Stimulated activated naive CD8-positive, alpha-beta T cell treated with anti-CD3 and anti-CD28 coated beads, Interleukin-15, Interleukin-2, amounts not matched to agents 100 ng/mL and 50 ng/mL, for 24 hours (primary cell): ENCODE measurements around the gene RPLP2.

Source experiments
- H3K27ac Mint-ChIP-seq: one replicate; pipeline ENCODE4 v1.8.0; 2021; ENCODE audit warnings: mild to moderate bottlenecking, mixed read lengths
- H3K27me3 Mint-ChIP-seq: one replicate; pipeline ENCODE4 v1.8.0; 2021; ENCODE audit warnings: mixed read lengths
- H3K36me3 Mint-ChIP-seq: one replicate; pipeline ENCODE4 v1.8.0; 2021; ENCODE audit warnings: low read depth, mixed read lengths
- H3K4me1 Mint-ChIP-seq: one replicate; pipeline ENCODE4 v1.8.0; 2021; ENCODE audit warnings: low read depth, mixed read lengths
- H3K4me3 Mint-ChIP-seq: one replicate; pipeline ENCODE4 v1.8.0; 2021; ENCODE audit warnings: mild to moderate bottlenecking, mixed read lengths
- H3K9me3 Mint-ChIP-seq: one replicate; pipeline ENCODE4 v1.8.0; 2021; ENCODE audit warnings: mixed read lengths

Gene RPLP2

GRCh38 chr11:803770-804598 lies 5.8 kb upstream of the RPLP2 start:
- Mint-ChIP-seq H3K27me3 (no peaks in the 10 kb centered on the region), H3K4me1 (peaks cover 25% of the 10 kb centered on the region), H3K9me3 (no peaks in the 10 kb centered on the region), H3K27ac (peak overlapping the region; percentile 63), H3K4me3 (peak overlapping the region; percentile 80), H3K36me3 (no peaks in the 10 kb centered on the region)

DNA sequence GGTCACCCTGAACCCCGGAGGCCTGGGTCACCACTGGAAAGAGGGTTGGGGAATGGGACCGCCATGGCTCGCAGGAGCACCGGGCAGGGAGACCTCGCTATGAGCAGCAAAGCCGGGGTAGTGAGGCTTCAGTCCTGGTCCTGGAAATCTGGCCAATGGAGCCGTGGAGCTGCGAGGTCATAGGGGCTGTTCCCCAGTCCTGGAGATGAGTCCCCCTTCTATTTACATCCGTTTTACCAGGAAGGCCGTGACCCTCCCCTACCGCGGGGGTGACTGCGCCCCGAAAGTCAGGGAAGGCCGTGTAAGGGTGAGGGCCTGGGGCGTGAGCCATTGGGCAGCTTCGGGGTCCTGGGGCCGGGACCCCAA lies 5.2 kb upstream of the RPLP2 start:
- H3K36me3 Mint-ChIP-seq = no peaks in the 10 kb centered on the region
- H3K27ac Mint-ChIP-seq = peak overlapping the region; percentile 63
- H3K9me3 Mint-ChIP-seq = no peaks in the 10 kb centered on the region
- H3K27me3 Mint-ChIP-seq = no peaks in the 10 kb centered on the region
- peak overlapping the region; percentile 80 for H3K4me3 Mint-ChIP-seq
- peaks cover 26% of the 10 kb centered on the region for H3K4me1 Mint-ChIP-seq

DNA sequence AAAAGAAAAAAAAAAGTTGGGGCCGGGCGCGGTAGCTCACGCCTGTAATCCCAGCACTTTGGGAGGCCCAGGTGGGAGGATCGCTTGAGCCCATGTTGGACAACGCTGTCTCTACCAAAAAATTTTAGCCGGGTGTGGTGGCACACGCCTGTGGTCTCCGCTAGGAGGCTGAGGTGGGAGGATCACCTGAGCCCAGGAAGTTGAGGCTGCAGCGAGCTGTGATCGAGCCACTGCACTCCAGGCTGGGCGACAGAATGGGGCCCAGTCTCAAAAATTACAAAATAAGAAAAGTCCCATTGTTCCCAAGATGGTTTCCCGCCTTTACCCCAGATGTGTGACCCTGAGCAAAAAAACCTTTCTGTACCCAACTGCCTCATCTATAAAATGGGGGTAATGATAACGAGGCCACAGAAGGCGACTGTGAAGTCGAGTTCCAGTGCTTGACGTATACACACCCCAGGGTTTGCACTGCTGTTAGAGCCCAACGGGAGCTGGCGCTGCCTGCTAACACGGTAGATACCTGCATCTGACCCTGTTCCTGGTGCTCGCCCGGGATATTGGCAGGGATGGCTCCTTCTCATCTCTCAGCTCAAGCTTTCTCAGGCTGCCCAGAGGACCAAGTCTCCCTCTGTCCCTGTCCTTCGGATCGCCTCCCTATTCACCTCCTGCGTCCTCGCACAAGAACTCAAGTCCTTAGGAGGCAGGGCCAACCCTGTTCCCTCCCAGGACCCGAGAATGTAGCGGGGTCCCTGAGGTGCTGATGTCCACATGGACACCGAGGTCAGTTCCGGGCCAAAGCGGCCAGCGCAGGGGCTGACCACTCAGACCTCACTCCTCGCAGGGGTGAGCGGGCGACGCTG lies 1.1 kb upstream of the RPLP2 start:
- no peaks in the 10 kb centered on the region for H3K27me3 Mint-ChIP-seq
- H3K9me3 Mint-ChIP-seq = no peaks in the 10 kb centered on the region
- H3K4me1 Mint-ChIP-seq = peaks cover 37% of the 10 kb centered on the region
- H3K27ac Mint-ChIP-seq = peak overlapping the region; percentile 97
- peaks cover 34% of the 10 kb centered on the region for H3K36me3 Mint-ChIP-seq
- peak overlapping the region; percentile 96 for H3K4me3 Mint-ChIP-seq

DNA sequence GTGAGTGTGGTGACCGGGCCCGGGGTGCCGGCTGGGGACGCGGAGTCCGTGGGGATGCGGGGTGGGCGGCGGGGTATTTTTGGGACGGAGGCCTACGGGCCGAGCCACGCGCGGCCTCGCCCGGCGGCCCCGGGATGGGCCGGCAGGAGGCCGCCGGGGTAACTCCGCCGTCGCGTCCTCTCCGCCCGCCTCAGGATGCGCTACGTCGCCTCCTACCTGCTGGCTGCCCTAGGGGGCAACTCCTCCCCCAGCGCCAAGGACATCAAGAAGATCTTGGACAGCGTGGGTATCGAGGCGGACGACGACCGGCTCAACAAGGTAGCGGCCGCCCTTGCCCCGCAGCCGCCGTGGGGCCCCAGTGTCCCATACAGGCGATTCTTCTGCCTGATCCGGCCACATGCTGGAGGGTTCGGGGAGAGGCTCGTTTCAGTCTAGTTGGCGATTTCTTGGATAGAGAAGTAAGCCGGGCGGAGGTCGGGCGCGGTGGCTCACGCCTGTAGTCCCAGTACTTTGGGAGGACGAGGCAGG lies 337 bp downstream of the RPLP2 start:
- H3K4me3 Mint-ChIP-seq = peak overlapping the region; percentile 96
- peaks cover 30% of the 10 kb centered on the region for H3K4me1 Mint-ChIP-seq
- peaks cover 37% of the 10 kb centered on the region for H3K36me3 Mint-ChIP-seq
- no peaks in the 10 kb centered on the region for H3K9me3 Mint-ChIP-seq
- no peaks in the 10 kb centered on the region for H3K27me3 Mint-ChIP-seq
- peak overlapping the region; percentile 97 for H3K27ac Mint-ChIP-seq

GRCh38 chr11:811446-812245 lies 1.9 kb downstream of the RPLP2 start:
- peaks cover 37% of the 10 kb centered on the region for H3K36me3 Mint-ChIP-seq
- peak overlapping the region; percentile 96 for H3K4me3 Mint-ChIP-seq
- H3K27ac Mint-ChIP-seq = peak overlapping the region; percentile 95
- H3K4me1 Mint-ChIP-seq = peaks cover 30% of the 10 kb centered on the region
- H3K9me3 Mint-ChIP-seq = no peaks in the 10 kb centered on the region
- no peaks in the 10 kb centered on the region for H3K27me3 Mint-ChIP-seq

DNA sequence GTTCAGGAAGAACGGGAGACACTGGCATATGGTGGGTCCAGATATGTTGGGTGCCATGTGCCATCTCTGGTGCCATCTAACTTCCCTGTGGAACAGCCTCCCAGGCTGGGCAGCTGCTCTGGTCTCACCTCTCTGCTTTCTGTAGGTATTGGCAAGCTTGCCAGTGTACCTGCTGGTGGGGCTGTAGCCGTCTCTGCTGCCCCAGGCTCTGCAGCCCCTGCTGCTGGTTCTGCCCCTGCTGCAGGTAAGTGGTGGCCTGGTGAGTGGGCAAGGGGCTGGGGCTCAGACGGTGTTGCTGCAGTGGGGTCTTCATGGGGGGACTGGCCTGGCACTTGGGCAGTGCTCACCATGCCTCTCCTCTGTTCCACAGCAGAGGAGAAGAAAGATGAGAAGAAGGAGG lies 2.6 kb downstream of the RPLP2 start:
- Mint-ChIP-seq H3K4me1 (peaks cover 30% of the 10 kb centered on the region), H3K27me3 (no peaks in the 10 kb centered on the region), H3K4me3 (peak overlapping the region; percentile 96), H3K27ac (peak overlapping the region; percentile 95), H3K9me3 (no peaks in the 10 kb centered on the region), H3K36me3 (peaks cover 37% of the 10 kb centered on the region)

GRCh38 chr11:813072-813455 lies 3.3 kb downstream of the RPLP2 start:
- H3K4me1 Mint-ChIP-seq = peaks cover 25% of the 10 kb centered on the region
- H3K27ac Mint-ChIP-seq = peak overlapping the region; percentile 95
- no peaks in the 10 kb centered on the region for H3K9me3 Mint-ChIP-seq
- no peaks in the 10 kb centered on the region for H3K27me3 Mint-ChIP-seq
- peaks cover 37% of the 10 kb centered on the region for H3K36me3 Mint-ChIP-seq
- peak overlapping the region; percentile 96 for H3K4me3 Mint-ChIP-seq

- Mint-ChIP-seq H3K27me3 (no peaks in the 10 kb centered on the region), H3K27ac (peak overlapping the region; percentile 67), H3K36me3 (peaks cover 37% of the 10 kb centered on the region), H3K4me1 (peaks cover 23% of the 10 kb centered on the region), H3K4me3 (peak overlapping the region; percentile 20), H3K9me3 (no peaks in the 10 kb centered on the region)
Observed at GRCh38 chr11:813456-814096, 3.8 kb downstream of the RPLP2 start.

- Mint-ChIP-seq H3K36me3 (peaks cover 29% of the 10 kb centered on the region), H3K4me3 (no peak overlapping the region), H3K27me3 (no peaks in the 10 kb centered on the region), H3K9me3 (no peaks in the 10 kb centered on the region), H3K4me1 (peaks cover 22% of the 10 kb centered on the region), H3K27ac (peak overlapping the region; percentile 11)
Observed at GRCh38 chr11:815675-816432, 6.1 kb downstream of the RPLP2 start.

GRCh38 chr11:816433-816779 lies 6.6 kb downstream of the RPLP2 start:
- Mint-ChIP-seq H3K36me3 (peaks cover 24% of the 10 kb centered on the region), H3K4me1 (peaks cover 21% of the 10 kb centered on the region), H3K4me3 (no peak overlapping the region), H3K27ac (no peak overlapping the region), H3K9me3 (no peaks in the 10 kb centered on the region), H3K27me3 (no peaks in the 10 kb centered on the region)

GRCh38 chr11:818396-819128 lies 8.8 kb downstream of the RPLP2 start, which contains the start of gene PNPLA2:
Gene PNPLA2, plus strand, starts transcription at chr11:818914. Its CDS starts 805 bp downstream, at chr11:819719.
- Mint-ChIP-seq H3K4me1 (peaks cover 13% of the 10 kb centered on the region), H3K27ac (peak within 1 kb of the TSS; percentile 49), H3K27me3 (no peaks in the 10 kb centered on the region), H3K9me3 (no peaks in the 10 kb centered on the region), H3K4me3 (peak within 1 kb of the TSS; percentile 78), H3K36me3 (peaks cover 5% of the 10 kb centered on the region)

GRCh38 chr11:819129-819931 lies 9.6 kb downstream of the RPLP2 start:
- Mint-ChIP-seq H3K27me3 (no peaks in the 10 kb centered on the region), H3K9me3 (no peaks in the 10 kb centered on the region), H3K4me3 (peak overlapping the region; percentile 78), H3K36me3 (no peaks in the 10 kb centered on the region), H3K27ac (no peak overlapping the region), H3K4me1 (peaks cover 13% of the 10 kb centered on the region)
